K562 (cell line): ENCODE measurements around the gene LRP10. TPM values are rescaled to one million over a fixed set of nuclear protein-coding genes. Genes with fewer than 3 reads are reported as not detected.

Experiments
- ATF7 ChIP-seq: fragments of 450-650 bp; IDR thresholded peaks from 2 replicates; pipeline ENCODE4 v1.7.1; 2014; ENCODE audit warnings: mild to moderate bottlenecking, moderate library complexity
- BCOR ChIP-seq: fragments of 450-650 bp; IDR thresholded peaks from 2 replicates; pipeline ENCODE4 v1.6.1; 2016
- BRCA1 ChIP-seq, 2 experiments: fragments of 450-650 bp in 1 of 2; sonication (generic) in 1 of 2; formaldehyde crosslinking in 1 of 2; IDR thresholded peaks; 2 replicates each; pipeline versions ENCODE4 v1.5.0 to v1.6.1; 2017 to 2020; ENCODE audit warnings: mild to moderate bottlenecking in 1 of 2, missing genetic modification reagents in 1 of 2
- BRD4 ChIP-seq: fragments of 200-600 bp; sonication (generic); IDR thresholded peaks from 2 replicates; pipeline ENCODE4 v1.6.1; 2017; ENCODE audit warnings: inconsistent platforms
- CBFA2T3 ChIP-seq: fragments of 450-650 bp; IDR thresholded peaks from 2 replicates; pipeline ENCODE4 v1.6.1; 2017
- CREM ChIP-seq: IDR thresholded peaks from 2 replicates; pipeline ENCODE4 v1.6.1; 2014; ENCODE audit warnings: antibody characterized with exemption, low read depth
- DMBX1 ChIP-seq: fragments of 250-450 bp; sonication (Bioruptor Pico); IDR thresholded peaks from 2 replicates; pipeline ENCODE4 v1.8.0; 2022; ENCODE audit warnings: inconsistent platforms, mild to moderate bottlenecking, moderate library complexity, borderline replicate concordance
- DPF2 ChIP-seq: fragments of 450-650 bp; IDR thresholded peaks from 2 replicates; pipeline ENCODE4 v1.6.1; 2016
- ELF4 ChIP-seq: fragments of 450-650 bp; formaldehyde crosslinking; IDR thresholded peaks from 2 replicates; pipeline ENCODE4 v1.4.0; 2022; ENCODE audit warnings: missing genetic modification characterization
- EZH2 ChIP-seq: IDR thresholded peaks from 2 replicates; pipeline ENCODE4 v1.6.1; 2012; ENCODE audit warnings: low read depth, mild to moderate bottlenecking, inconsistent platforms, low read length, borderline replicate concordance
- FOXM1 ChIP-seq, 2 experiments: fragments of 450-650 bp in 1 of 2; sonication (generic) in 1 of 2; formaldehyde crosslinking in 1 of 2; IDR thresholded peaks; 2 replicates each; pipeline versions ENCODE4 v1.6.1 to v1.9.0; 2017 to 2022; ENCODE audit warnings: low read depth in 2 of 2, mild to moderate bottlenecking in 2 of 2, missing genetic modification reagents in 1 of 2, moderate library complexity in 1 of 2
- HDAC2 ChIP-seq: fragments of 450-650 bp; IDR thresholded peaks from 2 replicates; pipeline ENCODE4 v1.6.1; 2016; ENCODE audit warnings: mild to moderate bottlenecking
- KDM4B ChIP-seq, 2 experiments: fragments of 450-650 bp in 1 of 2; sonication (generic) in 1 of 2; IDR thresholded peaks; 2 replicates each; pipeline ENCODE4 v1.6.1; 2016 to 2017; ENCODE audit warnings: borderline replicate concordance in 2 of 2, antibody characterized with exemption in 1 of 2, low read depth in 1 of 2, mild to moderate bottlenecking in 1 of 2
- MBD2 ChIP-seq: sonication (generic); IDR thresholded peaks from 2 replicates; pipeline ENCODE4 v1.6.1; 2016; ENCODE audit warnings: low read depth, borderline replicate concordance
- MCM5 ChIP-seq: fragments of 450-650 bp; IDR thresholded peaks from 2 replicates; pipeline ENCODE4 v1.6.1; 2016; ENCODE audit warnings: low read depth
- MIER1 ChIP-seq: fragments of 450-650 bp; IDR thresholded peaks from 2 replicates; pipeline ENCODE4 v1.6.1; 2016; ENCODE audit warnings: antibody characterized with exemption, mild to moderate bottlenecking, low read depth
- MTA3 ChIP-seq: fragments of 450-650 bp; formaldehyde crosslinking; IDR thresholded peaks from 2 replicates; pipeline ENCODE4 v1.6.1; 2017; ENCODE audit warnings: mild to moderate bottlenecking, borderline replicate concordance
- MXI1 ChIP-seq: IDR thresholded peaks from 2 replicates; pipeline ENCODE4 v1.6.1; 2011; ENCODE audit warnings: low read depth, mild to moderate bottlenecking, improper control_type of control experiment, low read length
- NCOA1 ChIP-seq: fragments of 450-650 bp; IDR thresholded peaks from 2 replicates; pipeline ENCODE4 v1.6.1; 2016; ENCODE audit warnings: low read depth
- NRF1 ChIP-seq, 2 experiments: fragments of 450-650 bp; IDR thresholded peaks in 1 of 2; conservative IDR thresholded peaks in 1 of 2; 2 replicates each; pipeline ENCODE4 v1.6.1; 2014; ENCODE audit warnings: mild to moderate bottlenecking in 2 of 2
- PHF20 ChIP-seq: fragments of 450-650 bp; IDR thresholded peaks from 2 replicates; pipeline ENCODE4 v1.6.1; 2018; ENCODE audit not compliant: partially characterized antibody
- RBM39 ChIP-seq: fragments of 200-400 bp; formaldehyde crosslinking; optimal IDR thresholded peaks from 2 replicates; pipeline ENCODE3; 2018; ENCODE audit warnings: low read depth, low read length
- RUNX1 ChIP-seq: sonication (generic); IDR thresholded peaks from 2 replicates; pipeline ENCODE4 v1.6.1; 2016; ENCODE audit warnings: antibody characterized with exemption, low read depth
- SMC3 ChIP-seq: conservative IDR thresholded peaks from 2 replicates; pipeline ENCODE4 v1.6.1; 2011; ENCODE audit warnings: low read depth, low read length, improper control_type of control experiment; ENCODE audit not compliant: insufficient read depth
- TCF7 ChIP-seq: sonication (generic); IDR thresholded peaks from 2 replicates; pipeline ENCODE4 v1.6.1; 2016; ENCODE audit warnings: antibody characterized with exemption, borderline replicate concordance
- TEAD4 ChIP-seq, 2 experiments: sonication (generic) in 1 of 2; formaldehyde crosslinking in 1 of 2; IDR thresholded peaks; 2 replicates each; pipeline versions ENCODE4 v1.6.1 to v1.8.0; 2012 to 2022; ENCODE audit warnings: borderline replicate concordance in 1 of 2, inconsistent platforms in 1 of 2, low read length in 1 of 2, mild to moderate bottlenecking in 1 of 2, missing genetic modification reagents in 1 of 2
- ZEB2 ChIP-seq: fragments of 450-650 bp; IDR thresholded peaks from 2 replicates; pipeline ENCODE4 v1.6.1; 2016
- ZNF146 ChIP-seq: IDR thresholded peaks from one replicate; pipeline ENCODE4 v1.6.1; 2018; ENCODE audit warnings: missing compliant biosample characterization; ENCODE audit not compliant: unreplicated experiment
- ZNF165 ChIP-seq: fragments of 250-450 bp; sonication (Bioruptor Pico); IDR thresholded peaks from 2 replicates; pipeline ENCODE4 v1.4.0; 2020; ENCODE audit warnings: borderline replicate concordance
- ZNF280B ChIP-seq: fragments of 250-450 bp; sonication (Bioruptor Pico); IDR thresholded peaks from 2 replicates; pipeline ENCODE4 v1.5.1; 2021; ENCODE audit warnings: mild to moderate bottlenecking
- ZNF316 ChIP-seq: fragments of 450-650 bp; IDR thresholded peaks from 2 replicates; pipeline ENCODE4 v1.6.1; 2016
- ZNF57 ChIP-seq: fragments of 450-650 bp; formaldehyde crosslinking; IDR thresholded peaks from 2 replicates; pipeline ENCODE4 v1.4.0; 2020; ENCODE audit warnings: mild to moderate bottlenecking, moderate library complexity
- ZNF584 ChIP-seq: fragments of 200-800 bp; sonication (Bioruptor generic); IDR thresholded peaks from 2 replicates; pipeline ENCODE4 v1.6.1; 2016; ENCODE audit warnings: low read depth, mild to moderate bottlenecking, missing genetic modification characterization, missing compliant biosample characterization
- polyA plus RNA-seq, 8 experiments: library from polyadenylated mRNA; depleted of rRNA in 4 of 8; stranded (reverse) in 5 of 8; unstranded in 3 of 8; fragments of >200 nt; fragmentation: Nextera tagmentation in 2 of 8; fragmentation: Illumina TruSeq in 1 of 8; extraction: Ambion mirVana in 2 of 8; extraction: Trizol in 1 of 8; gene quantifications; 2 replicates each; pipeline versions ENCODE4 v1.2.1 to v1.2.3, GENCODE V29; 2011 to 2014; ENCODE audit warnings: inconsistent platforms in 1 of 8, missing spikeins in 1 of 8
- total RNA-seq, 7 experiments: library from RNA; depleted of rRNA in 6 of 7; stranded (reverse); fragments of >200 nt in 6 of 7; fragmentation: Illumina TruSeq in 2 of 7; extraction: Trizol in 2 of 7; gene quantifications; 2 replicates each; pipeline versions ENCODE4 v1.2.1 to v1.2.3, GENCODE V29; 2011 to 2021; ENCODE audit warnings: low replicate concordance in 1 of 7

LRP10 gene
- total and polyA plus RNA-seq, 9 of the 15 experiments (the other 6 are each of a cell fraction or from before 2014, with no cell fraction given) = 1.3 to 45.5 (median 10.9) TPM

GRCh38 chr14:22897357-22897756 is 25.8 kb downstream of the LRP10 start (continued):
- TF ChIP-seq MIER1 = 0 out of 2 replicates have a peak, but pooled peaks have one; percentile 43
- peak; percentile 71; the same call in 1 of the 2 replicates for TF ChIP-seq MTA3
- peak; percentile 70 to 75 for TF ChIP-seq NRF1 (conservative IDR thresholded peaks at IDR 0.05 in 1 of 2, IDR thresholded peaks at IDR 0.05 in 1 of 2)
- TF ChIP-seq ZEB2 = peak; percentile 83
- no peak; the same call in 1 of the 2 replicates for TF ChIP-seq ZNF584 (CRISPR knock-in tag)
- TF ChIP-seq FOXM1 (IDR thresholded peaks at IDR 0.05; ENCODE audit: low read depth) = peak; percentile 78; the same call in 1 of the 2 replicates
- TF ChIP-seq FOXM1 (CRISPR knock-in tag; IDR thresholded peaks at IDR 0.05; ENCODE audit: low read depth) = no peak
- peak; percentile 69 for TF ChIP-seq MXI1
- peak; percentile 94 for TF ChIP-seq TEAD4 (IDR thresholded peaks at IDR 0.05; ENCODE audit: low read length)
- TF ChIP-seq TEAD4 (CRISPR knock-in tag; IDR thresholded peaks at IDR 0.05; ENCODE audit: borderline replicate concordance) = no peak
- TF ChIP-seq ZNF316 = peak; percentile 77
- TF ChIP-seq EZH2 = no peak
- TF ChIP-seq ZNF280B (CRISPR knock-in tag) = no peak
- TF ChIP-seq ATF7 = 0 out of 2 replicates have a peak, but pooled peaks have one; percentile 19
- TF ChIP-seq DPF2 = peak; percentile 92
- no peak for TF ChIP-seq SMC3
- TF ChIP-seq NCOA1 = peak; percentile 64; the same call in 1 of the 2 replicates
- no peak for TF ChIP-seq PHF20
- no peak for TF ChIP-seq ZNF57 (CRISPR knock-in tag)
- peak; percentile 99 for TF ChIP-seq CBFA2T3
- TF ChIP-seq RUNX1 = 0 out of 2 replicates have a peak, but pooled peaks have one; percentile 69
- TF ChIP-seq KDM4B (IDR thresholded peaks at IDR 0.05; ENCODE audit: borderline replicate concordance in 2 of 2, low read depth in 1 of 2) = no peak
- no peak for TF ChIP-seq BRCA1 (IDR thresholded peaks at IDR 0.05)
- no peak for TF ChIP-seq BRCA1 (CRISPR knock-in tag; IDR thresholded peaks at IDR 0.05)
- no peak for TF ChIP-seq RBM39
- 0 out of 2 replicates have a peak, but pooled peaks have one; percentile 20 for TF ChIP-seq CREM
- 0 out of 2 replicates have a peak, but pooled peaks have one; percentile 30 for TF ChIP-seq TCF7
- no peak for TF ChIP-seq BRD4
- TF ChIP-seq MCM5 = no peak
- TF ChIP-seq HDAC2 = peak; percentile 69; the same call in 1 of the 2 replicates
- peak; percentile 87 for TF ChIP-seq DMBX1 (CRISPR knock-in tag)
- no peak for TF ChIP-seq MBD2
- TF ChIP-seq ZNF165 (CRISPR knock-in tag) = no peak
- 0 out of 2 replicates have a peak, but pooled peaks have one; percentile 39 for TF ChIP-seq ELF4 (CRISPR knock-in tag)
- TF ChIP-seq BCOR = peak; percentile 63; the same call in 1 of the 2 replicates
- TF ChIP-seq ZNF146 (CRISPR knock-in tag) = no peak
